ENCODE measurements around the gene OBSCN. TPM values are rescaled to one million over a fixed set of nuclear protein-coding genes. Genes with fewer than 3 reads are reported as not detected.
A peak's percentile ranks its signal among the peaks of the same experiment; 100 is the strongest.

The OBSCN gene
- total RNA-seq, 1 donor from 2014 or later, result 316 TPM

- no peak for TF ChIP-seq CTCF (IDR thresholded peaks at IDR 0.05; ENCODE audit: borderline replicate concordance)
- no peak overlapping the region for H3K4me3 ChIP-seq
- intact Hi-C loops (cut with micrococcal nuclease), result no loop called here
- no peak overlapping the region for H3K27ac ChIP-seq (replicated peaks)
- H3K36me3 ChIP-seq, result peaks cover 12% of the 10 kb centered on the region
- H3K27me3 ChIP-seq (ENCODE audit: low read depth), result no peaks in the 10 kb centered on the region
- no peaks in the 10 kb centered on the region for H3K9me3 ChIP-seq (replicated peaks)
- DNase-seq, result no peak
- H3K4me1 ChIP-seq, result peaks cover 28% of the 10 kb centered on the region
These were observed 33.1 kb upstream of the OBSCN start for GRCh38 chr1:228174482-228175315.

DNA sequence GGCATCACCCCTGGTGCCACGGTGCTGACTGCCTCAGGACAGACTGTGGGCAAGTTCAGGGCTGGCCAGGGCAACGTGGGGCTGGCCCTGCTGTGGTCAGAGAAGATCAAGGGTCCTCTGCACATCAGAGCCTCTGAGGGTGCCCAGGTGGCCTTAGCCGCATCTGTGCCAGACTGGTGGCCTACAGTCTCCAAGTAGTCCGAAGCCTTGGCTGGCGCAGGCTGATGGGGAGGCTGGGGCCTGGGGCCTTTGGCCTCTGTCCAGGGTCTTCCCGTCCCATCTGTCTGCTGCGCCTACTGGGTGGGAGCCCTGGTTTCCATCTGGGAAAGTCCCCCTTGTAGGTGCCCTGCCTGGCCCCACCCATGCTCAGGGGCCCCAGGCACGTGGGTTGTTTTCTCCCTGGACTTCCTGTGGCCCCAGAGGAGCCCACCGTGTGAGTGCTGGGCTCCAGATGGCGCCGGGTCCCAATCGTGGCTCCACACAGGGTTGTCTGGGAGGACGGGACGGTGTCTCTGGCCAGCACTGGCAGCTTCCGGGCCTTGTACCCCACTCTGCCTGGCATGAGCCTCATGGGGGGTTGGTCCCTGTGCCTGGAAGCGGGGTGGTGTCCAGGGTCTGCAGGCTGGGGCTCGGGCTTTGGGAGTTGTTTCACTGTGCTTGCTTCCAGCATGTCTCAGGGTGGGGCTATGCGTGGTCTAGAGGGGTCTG is 32.4 kb upstream of the OBSCN start:
- intact Hi-C loops (cut with micrococcal nuclease), result no loop called here
- H3K36me3 ChIP-seq, result peaks cover 12% of the 10 kb centered on the region
- no peaks in the 10 kb centered on the region for H3K9me3 ChIP-seq (replicated peaks)
- DNase-seq, result no peak
- H3K4me3 ChIP-seq, result no peak overlapping the region
- peaks cover 28% of the 10 kb centered on the region for H3K4me1 ChIP-seq
- H3K27me3 ChIP-seq (ENCODE audit: low read depth), result no peaks in the 10 kb centered on the region
- TF ChIP-seq CTCF (IDR thresholded peaks at IDR 0.05; ENCODE audit: borderline replicate concordance), result no peak
- H3K27ac ChIP-seq (replicated peaks), result peak overlapping the region; percentile 65

- peaks cover 12% of the 10 kb centered on the region for H3K36me3 ChIP-seq
- H3K27ac ChIP-seq (replicated peaks), result peak overlapping the region; percentile 65
- intact Hi-C loops (cut with micrococcal nuclease), result no loop called here
- no peaks in the 10 kb centered on the region for H3K27me3 ChIP-seq (ENCODE audit: low read depth)
- peaks cover 28% of the 10 kb centered on the region for H3K4me1 ChIP-seq
- no peak for DNase-seq
- peak overlapping the region; percentile 11 for H3K4me3 ChIP-seq
- no peak for TF ChIP-seq CTCF (IDR thresholded peaks at IDR 0.05; ENCODE audit: borderline replicate concordance)
- H3K9me3 ChIP-seq (replicated peaks), result no peaks in the 10 kb centered on the region
These were observed 31.8 kb upstream of the OBSCN start for GRCh38 chr1:228176024-228176395.

DNA sequence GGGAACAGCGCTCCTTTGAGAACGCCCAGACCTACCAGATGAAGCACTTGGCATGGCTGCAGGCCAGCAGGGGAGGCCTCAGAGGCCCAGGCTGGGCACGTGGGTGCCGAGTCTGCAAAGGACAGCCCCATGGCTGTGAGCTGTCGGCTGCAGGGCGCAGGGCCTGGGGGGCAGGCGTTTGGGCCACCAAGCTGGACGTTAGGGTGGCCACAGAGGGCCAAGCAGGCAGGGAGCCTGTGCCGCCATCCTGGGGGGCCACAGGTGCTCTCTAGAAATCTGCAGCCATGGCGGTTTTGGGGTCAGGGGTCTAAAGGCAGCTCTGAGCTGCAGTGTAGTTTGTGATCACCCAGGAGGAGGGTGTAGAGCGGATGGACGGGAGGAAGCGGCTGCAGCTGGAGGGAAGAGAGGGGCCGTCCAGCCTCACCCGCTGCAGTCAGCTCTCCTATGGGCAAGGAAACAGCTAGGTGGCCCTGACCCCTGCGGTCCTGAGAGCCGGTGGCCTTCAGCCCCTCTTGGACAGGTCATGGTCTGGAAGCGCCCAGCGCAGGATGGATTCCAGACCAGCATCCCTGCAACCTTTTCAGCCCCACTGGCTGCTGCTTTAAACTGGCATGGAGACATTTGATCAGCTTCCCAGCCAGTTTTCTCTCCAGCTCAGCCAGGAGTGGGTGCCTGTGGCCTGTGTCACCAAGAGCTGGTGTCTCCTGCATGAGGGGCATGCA is 31.2 kb upstream of the OBSCN start:
- no peak for TF ChIP-seq CTCF (IDR thresholded peaks at IDR 0.05; ENCODE audit: borderline replicate concordance)
- intact Hi-C loops (cut with micrococcal nuclease), result no loop called here
- H3K4me1 ChIP-seq, result peaks cover 28% of the 10 kb centered on the region
- peak; percentile 61 for DNase-seq
- H3K36me3 ChIP-seq, result peaks cover 12% of the 10 kb centered on the region
- H3K9me3 ChIP-seq (replicated peaks), result no peaks in the 10 kb centered on the region
- H3K27ac ChIP-seq (replicated peaks), result peak overlapping the region; percentile 65
- no peaks in the 10 kb centered on the region for H3K27me3 ChIP-seq (ENCODE audit: low read depth)
- H3K4me3 ChIP-seq, result peak overlapping the region; percentile 11

GRCh38 chr1:228177183-228177475 is 30.7 kb upstream of the OBSCN start:
- no peak for TF ChIP-seq CTCF (IDR thresholded peaks at IDR 0.05; ENCODE audit: borderline replicate concordance)
- Histone ChIP-seq H3K4me1 (peaks cover 28% of the 10 kb centered on the region), H3K4me3 (no peak overlapping the region), H3K27ac (replicated peaks) (no peak overlapping the region), H3K9me3 (replicated peaks) (no peaks in the 10 kb centered on the region), H3K27me3 (ENCODE audit: low read depth) (no peaks in the 10 kb centered on the region), H3K36me3 (peaks cover 12% of the 10 kb centered on the region)
- no peak for DNase-seq
- intact Hi-C loops (cut with micrococcal nuclease), result no loop called here

Measured in left ventricle myocardium inferior (tissue), 1 donor.